SK-N-SH treated with all-trans-retinoic acid at 6 μM for 48 hours (cell line): Measurements from ENCODE around the gene SDCCAG8.

ENCODE experiments used
- ATAC-seq: fragments of 200-7000 bp; cut with Tn5 transposase; 3 replicates; pipeline ENCODE4 v1.9.1; 2020; ENCODE audit warnings: mild to moderate bottlenecking, moderate library complexity
- ARNTL ChIP-seq: fragments of 450-650 bp; formaldehyde crosslinking; IDR thresholded peaks from 2 replicates; pipeline ENCODE4 v1.5.0; 2020; ENCODE audit warnings: low read depth, mild to moderate bottlenecking, moderate library complexity, borderline replicate concordance
- BACH2 ChIP-seq: fragments of 250-450 bp; sonication (Bioruptor Pico); IDR thresholded peaks from 2 replicates; pipeline ENCODE4 v1.9.0; 2021; ENCODE audit warnings: mild to moderate bottlenecking, borderline replicate concordance
- CREB5 ChIP-seq: fragments of 250-450 bp; sonication (Bioruptor Pico); IDR thresholded peaks from 2 replicates; pipeline ENCODE4 v1.5.1; 2020; ENCODE audit warnings: low read depth, mild to moderate bottlenecking, moderate library complexity
- CSDC2 ChIP-seq: fragments of 250-450 bp; sonication (Bioruptor Pico); IDR thresholded peaks from 2 replicates; pipeline ENCODE4 v1.5.0; 2020; ENCODE audit warnings: mild to moderate bottlenecking, moderate library complexity
- ESRRG ChIP-seq: fragments of 250-450 bp; sonication (Bioruptor Pico); IDR thresholded peaks from 2 replicates; pipeline ENCODE4 v1.6.1; 2021; ENCODE audit warnings: mild to moderate bottlenecking
- GLIS3 ChIP-seq: fragments of 250-450 bp; sonication (Bioruptor Pico); IDR thresholded peaks from 2 replicates; pipeline ENCODE4 v1.5.0; 2020; ENCODE audit warnings: mild to moderate bottlenecking, moderate library complexity
- ISL1 ChIP-seq: fragments of 250-450 bp; sonication (Bioruptor Pico); IDR thresholded peaks from 2 replicates; pipeline ENCODE4 v2.1.2; 2022; ENCODE audit warnings: mild to moderate bottlenecking, moderate library complexity
- OSR1 ChIP-seq: fragments of 250-450 bp; sonication (Bioruptor Pico); IDR thresholded peaks from 2 replicates; pipeline ENCODE4 v1.8.0; 2022; ENCODE audit warnings: moderate library complexity, mild to moderate bottlenecking, inconsistent platforms
- PPARA ChIP-seq: fragments of 250-450 bp; sonication (Bioruptor Pico); IDR thresholded peaks from 2 replicates; pipeline ENCODE4 v1.5.0; 2020; ENCODE audit warnings: mild to moderate bottlenecking, borderline replicate concordance
- RARB ChIP-seq: fragments of 250-450 bp; sonication (Bioruptor Pico); IDR thresholded peaks from 2 replicates; pipeline ENCODE4 v1.8.0; 2021; ENCODE audit warnings: mild to moderate bottlenecking, moderate library complexity
- SNAI2 ChIP-seq: fragments of 250-450 bp; sonication (Bioruptor Pico); IDR thresholded peaks from 2 replicates; pipeline ENCODE4 v1.5.0; 2020; ENCODE audit warnings: mild to moderate bottlenecking, moderate library complexity
- TCF4 ChIP-seq: fragments of 250-450 bp; sonication (Bioruptor Pico); IDR thresholded peaks from 2 replicates; pipeline ENCODE4 v1.8.0; 2021; ENCODE audit warnings: mild to moderate bottlenecking, moderate library complexity, borderline replicate concordance
- TOX ChIP-seq: fragments of 250-450 bp; sonication (Bioruptor Pico); IDR thresholded peaks from 2 replicates; pipeline ENCODE4 v1.8.0; 2021; ENCODE audit warnings: mild to moderate bottlenecking, moderate library complexity, borderline replicate concordance
- TSHZ2 ChIP-seq: fragments of 250-450 bp; sonication (Bioruptor Pico); IDR thresholded peaks from 2 replicates; pipeline ENCODE4 v1.5.0; 2020; ENCODE audit warnings: mild to moderate bottlenecking, moderate library complexity
- ZC3H10 ChIP-seq: fragments of 250-450 bp; sonication (Bioruptor Pico); IDR thresholded peaks from 2 replicates; pipeline ENCODE4 v1.5.1; 2021; ENCODE audit warnings: mild to moderate bottlenecking, moderate library complexity
- ZFP3 ChIP-seq: fragments of 250-450 bp; sonication (Bioruptor Pico); IDR thresholded peaks from 2 replicates; pipeline ENCODE4 v1.5.0; 2020; ENCODE audit warnings: mild to moderate bottlenecking, moderate library complexity
- ZFP30 ChIP-seq: fragments of 450-650 bp; formaldehyde crosslinking; IDR thresholded peaks from 2 replicates; pipeline ENCODE4 v1.5.0; 2022; ENCODE audit warnings: mild to moderate bottlenecking, moderate library complexity
- ZNF565 ChIP-seq: fragments of 450-650 bp; formaldehyde crosslinking; conservative IDR thresholded peaks from 2 replicates; pipeline ENCODE4 v1.5.0; 2020; ENCODE audit warnings: low read depth, mild to moderate bottlenecking, moderate library complexity
- ZNF70 ChIP-seq: fragments of 450-650 bp; formaldehyde crosslinking; IDR thresholded peaks from 2 replicates; pipeline ENCODE4 v1.5.0; 2020; ENCODE audit warnings: mild to moderate bottlenecking, moderate library complexity
- ZNF8 ChIP-seq: fragments of 450-650 bp; formaldehyde crosslinking; IDR thresholded peaks from 2 replicates; pipeline ENCODE4 v1.5.0; 2020; ENCODE audit warnings: mild to moderate bottlenecking, moderate library complexity
- TF ChIP-seq, protein P1 (sequence below): fragments of 250-450 bp; sonication (Bioruptor Pico); IDR thresholded peaks from 2 replicates; pipeline ENCODE4 v1.5.1; 2021; ENCODE audit warnings: mild to moderate bottlenecking, moderate library complexity
- TF ChIP-seq, protein P2 (sequence below): fragments of 250-450 bp; sonication (Bioruptor Pico); IDR thresholded peaks from 2 replicates; pipeline ENCODE4 v1.8.0; 2021; ENCODE audit warnings: low read depth, mild to moderate bottlenecking, moderate library complexity, borderline replicate concordance
- TF ChIP-seq, protein P3 (sequence below): fragments of 250-450 bp; sonication (Bioruptor Pico); IDR thresholded peaks from 2 replicates; pipeline ENCODE4 v1.8.0; 2020; ENCODE audit warnings: mild to moderate bottlenecking, moderate library complexity, borderline replicate concordance

The SDCCAG8 gene

DNA sequence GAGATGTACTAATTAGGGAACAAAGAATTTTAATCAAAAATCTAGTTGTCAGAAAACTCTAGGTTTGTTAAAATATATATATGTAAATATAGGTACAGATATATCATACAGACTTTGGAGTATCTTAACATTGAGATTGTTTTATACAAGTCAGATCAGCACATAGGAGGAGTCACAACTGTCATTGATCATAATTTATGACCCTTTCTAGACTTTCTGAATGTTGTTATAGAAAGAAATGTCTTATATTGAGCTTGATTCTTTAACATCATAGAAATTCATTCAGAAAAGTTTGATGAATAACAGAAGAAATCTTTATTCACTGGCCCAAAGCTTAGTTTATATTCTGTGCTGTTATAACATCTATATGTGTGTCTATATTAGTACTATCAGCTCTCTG lies 185.8 kb downstream of the SDCCAG8 start:
- TF ChIP-seq ISL1 (no peak), TOX (CRISPR knock-in tag) (no peak), CREB5 (CRISPR knock-in tag) (no peak), TSHZ2 (no peak), PPARA (CRISPR knock-in tag) (no peak), ZNF70 (CRISPR knock-in tag) (no peak), ZNF565 (no peak), ZNF8 (CRISPR knock-in tag) (no peak), BACH2 (CRISPR knock-in tag) (no peak)
- TF ChIP-seq, protein P1, sequence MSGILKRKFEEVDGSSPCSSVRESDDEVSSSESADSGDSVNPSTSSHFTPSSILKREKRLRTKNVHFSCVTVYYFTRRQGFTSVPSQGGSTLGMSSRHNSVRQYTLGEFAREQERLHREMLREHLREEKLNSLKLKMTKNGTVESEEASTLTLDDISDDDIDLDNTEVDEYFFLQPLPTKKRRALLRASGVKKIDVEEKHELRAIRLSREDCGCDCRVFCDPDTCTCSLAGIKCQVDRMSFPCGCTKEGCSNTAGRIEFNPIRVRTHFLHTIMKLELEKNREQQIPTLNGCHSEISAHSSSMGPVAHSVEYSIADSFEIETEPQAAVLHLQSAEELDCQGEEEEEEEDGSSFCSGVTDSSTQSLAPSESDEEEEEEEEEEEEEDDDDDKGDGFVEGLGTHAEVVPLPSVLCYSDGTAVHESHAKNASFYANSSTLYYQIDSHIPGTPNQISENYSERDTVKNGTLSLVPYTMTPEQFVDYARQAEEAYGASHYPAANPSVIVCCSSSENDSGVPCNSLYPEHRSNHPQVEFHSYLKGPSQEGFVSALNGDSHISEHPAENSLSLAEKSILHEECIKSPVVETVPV, result no peak
- TF ChIP-seq, protein P2, sequence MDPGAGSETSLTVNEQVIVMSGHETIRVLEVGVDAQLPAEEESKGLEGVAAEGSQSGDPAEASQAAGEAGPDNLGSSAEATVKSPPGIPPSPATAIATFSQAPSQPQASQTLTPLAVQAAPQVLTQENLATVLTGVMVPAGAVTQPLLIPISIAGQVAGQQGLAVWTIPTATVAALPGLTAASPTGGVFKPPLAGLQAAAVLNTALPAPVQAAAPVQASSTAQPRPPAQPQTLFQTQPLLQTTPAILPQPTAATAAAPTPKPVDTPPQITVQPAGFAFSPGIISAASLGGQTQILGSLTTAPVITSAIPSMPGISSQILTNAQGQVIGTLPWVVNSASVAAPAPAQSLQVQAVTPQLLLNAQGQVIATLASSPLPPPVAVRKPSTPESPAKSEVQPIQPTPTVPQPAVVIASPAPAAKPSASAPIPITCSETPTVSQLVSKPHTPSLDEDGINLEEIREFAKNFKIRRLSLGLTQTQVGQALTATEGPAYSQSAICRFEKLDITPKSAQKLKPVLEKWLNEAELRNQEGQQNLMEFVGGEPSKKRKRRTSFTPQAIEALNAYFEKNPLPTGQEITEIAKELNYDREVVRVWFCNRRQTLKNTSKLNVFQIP, result no peak
- ATAC-seq, result no peak

DNA sequence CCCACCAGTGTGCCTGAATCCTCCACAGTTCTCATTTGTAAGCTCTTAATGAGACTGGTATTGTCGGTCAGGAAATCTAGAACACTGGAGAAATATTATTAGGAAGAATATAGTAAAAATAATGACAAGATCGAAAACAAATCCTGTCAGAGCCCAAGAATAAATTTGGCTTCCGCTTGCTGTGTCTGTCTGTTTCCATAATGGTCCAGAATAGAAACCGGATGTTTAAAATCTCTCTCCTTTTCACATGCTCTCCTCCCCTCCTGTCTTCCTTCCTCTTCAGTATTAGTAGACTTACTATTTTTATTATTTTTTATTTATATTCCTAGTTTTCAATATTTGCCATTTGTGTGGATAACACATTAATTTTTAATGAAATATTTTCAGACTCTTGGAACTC lies 187.7 kb downstream of the SDCCAG8 start:
- no peak for TF ChIP-seq ISL1
- TF ChIP-seq RARB, result no peak
- no peak for TF ChIP-seq ESRRG
- TF ChIP-seq ZFP3 (CRISPR knock-in tag), result no peak
- TF ChIP-seq BACH2 (CRISPR knock-in tag), result no peak
- no peak for TF ChIP-seq SNAI2 (CRISPR knock-in tag)
- TF ChIP-seq CSDC2 (CRISPR knock-in tag), result no peak
- no peak for TF ChIP-seq OSR1 (CRISPR knock-in tag)
- TF ChIP-seq TCF4 (CRISPR knock-in tag), result no peak
- no peak for TF ChIP-seq ZFP30
- TF ChIP-seq CREB5 (CRISPR knock-in tag), result no peak
- TF ChIP-seq ZC3H10 (CRISPR knock-in tag), result no peak
- TF ChIP-seq, protein P2, result no peak
- TF ChIP-seq GLIS3 (CRISPR knock-in tag), result no peak
- TF ChIP-seq ZNF8 (CRISPR knock-in tag), result no peak
- TF ChIP-seq ZNF565, result no peak
- no peak for TF ChIP-seq PPARA (CRISPR knock-in tag)
- no peak for TF ChIP-seq ARNTL (CRISPR knock-in tag)
- TF ChIP-seq ZNF70 (CRISPR knock-in tag), result no peak
- no peak for ATAC-seq

- ATAC-seq, result no peak
Measured at GRCh38 chr1:243447347-243447746, 191.5 kb downstream of the SDCCAG8 start.

More at GRCh38 chr1:243447347-243447746, 191.5 kb downstream of the SDCCAG8 start:
- TF ChIP-seq SNAI2 (CRISPR knock-in tag), result no peak
- no peak for TF ChIP-seq BACH2 (CRISPR knock-in tag)
- TF ChIP-seq ZFP30, result no peak
- no peak for TF ChIP-seq ZNF565
- no peak for TF ChIP-seq ZNF8 (CRISPR knock-in tag)
- TF ChIP-seq, protein P3, sequence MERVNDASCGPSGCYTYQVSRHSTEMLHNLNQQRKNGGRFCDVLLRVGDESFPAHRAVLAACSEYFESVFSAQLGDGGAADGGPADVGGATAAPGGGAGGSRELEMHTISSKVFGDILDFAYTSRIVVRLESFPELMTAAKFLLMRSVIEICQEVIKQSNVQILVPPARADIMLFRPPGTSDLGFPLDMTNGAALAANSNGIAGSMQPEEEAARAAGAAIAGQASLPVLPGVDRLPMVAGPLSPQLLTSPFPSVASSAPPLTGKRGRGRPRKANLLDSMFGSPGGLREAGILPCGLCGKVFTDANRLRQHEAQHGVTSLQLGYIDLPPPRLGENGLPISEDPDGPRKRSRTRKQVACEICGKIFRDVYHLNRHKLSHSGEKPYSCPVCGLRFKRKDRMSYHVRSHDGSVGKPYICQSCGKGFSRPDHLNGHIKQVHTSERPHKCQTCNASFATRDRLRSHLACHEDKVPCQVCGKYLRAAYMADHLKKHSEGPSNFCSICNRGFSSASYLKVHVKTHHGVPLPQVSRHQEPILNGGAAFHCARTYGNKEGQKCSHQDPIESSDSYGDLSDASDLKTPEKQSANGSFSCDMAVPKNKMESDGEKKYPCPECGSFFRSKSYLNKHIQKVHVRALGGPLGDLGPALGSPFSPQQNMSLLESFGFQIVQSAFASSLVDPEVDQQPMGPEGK (CRISPR knock-in tag), result no peak
- TF ChIP-seq CREB5 (CRISPR knock-in tag), result no peak
- no peak for TF ChIP-seq ZFP3 (CRISPR knock-in tag)
- TF ChIP-seq ARNTL (CRISPR knock-in tag), result no peak
- TF ChIP-seq PPARA (CRISPR knock-in tag), result no peak
- TF ChIP-seq ISL1, result no peak
- no peak for TF ChIP-seq TOX (CRISPR knock-in tag)
- TF ChIP-seq ESRRG, result no peak
